ENCODE data around the gene CARNS1.

DNA sequence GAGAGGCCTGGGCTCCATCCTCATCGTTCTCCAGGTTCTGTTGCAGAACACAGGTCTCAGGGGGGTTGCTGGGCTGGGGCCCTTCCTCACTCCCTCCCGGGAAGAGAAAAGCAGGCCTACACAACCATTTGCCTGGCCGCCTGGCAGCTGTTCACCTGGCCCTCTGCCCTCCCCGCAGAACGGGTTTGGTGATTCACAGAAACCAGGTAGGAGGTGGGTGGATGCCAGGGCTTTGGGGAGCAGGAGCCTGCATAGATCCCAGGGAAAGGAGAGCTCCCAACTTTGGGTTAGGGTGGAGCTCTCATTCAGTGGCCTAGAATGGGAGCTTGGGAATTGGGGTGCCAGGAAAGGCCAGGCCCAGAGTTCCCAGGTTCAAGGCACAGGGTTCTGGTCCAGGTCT is 52.6 kb downstream of the CARNS1 start:
- TF ChIP-seq, protein P1, sequence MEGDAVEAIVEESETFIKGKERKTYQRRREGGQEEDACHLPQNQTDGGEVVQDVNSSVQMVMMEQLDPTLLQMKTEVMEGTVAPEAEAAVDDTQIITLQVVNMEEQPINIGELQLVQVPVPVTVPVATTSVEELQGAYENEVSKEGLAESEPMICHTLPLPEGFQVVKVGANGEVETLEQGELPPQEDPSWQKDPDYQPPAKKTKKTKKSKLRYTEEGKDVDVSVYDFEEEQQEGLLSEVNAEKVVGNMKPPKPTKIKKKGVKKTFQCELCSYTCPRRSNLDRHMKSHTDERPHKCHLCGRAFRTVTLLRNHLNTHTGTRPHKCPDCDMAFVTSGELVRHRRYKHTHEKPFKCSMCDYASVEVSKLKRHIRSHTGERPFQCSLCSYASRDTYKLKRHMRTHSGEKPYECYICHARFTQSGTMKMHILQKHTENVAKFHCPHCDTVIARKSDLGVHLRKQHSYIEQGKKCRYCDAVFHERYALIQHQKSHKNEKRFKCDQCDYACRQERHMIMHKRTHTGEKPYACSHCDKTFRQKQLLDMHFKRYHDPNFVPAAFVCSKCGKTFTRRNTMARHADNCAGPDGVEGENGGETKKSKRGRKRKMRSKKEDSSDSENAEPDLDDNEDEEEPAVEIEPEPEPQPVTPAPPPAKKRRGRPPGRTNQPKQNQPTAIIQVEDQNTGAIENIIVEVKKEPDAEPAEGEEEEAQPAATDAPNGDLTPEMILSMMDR (IDR thresholded peaks at IDR 0.05; ENCODE audit: insufficient read depth, low read length): no peak
- TF ChIP-seq POLR2AphosphoS5 (IDR thresholded peaks at IDR 0.05; ENCODE audit: low read depth): no peak
- no peak for TF ChIP-seq REST (IDR thresholded peaks at IDR 0.05; ENCODE audit: insufficient replicate concordance, low read depth)

All from HL-60 (cell line).